ENCODE data around the gene DAPK1. TPM values are rescaled to one million over a fixed set of nuclear protein-coding genes. Genes with fewer than 3 reads are reported as not detected.

The DAPK1 gene
- total and polyA plus RNA-seq, 10 of the 15 experiments (the other 5 are each of a cell fraction or from before 2014, with no cell fraction given) = 8.2 to 94.7 (median 51.6) TPM

GRCh38 chr9:87670572-87671264, 173.1 kb downstream of the DAPK1 start:
- DNase-seq (ENCODE audit: low read depth, low spot score) = no peak
- no peak overlapping the region for H3K4me2 ChIP-seq (ENCODE audit: control insufficient read depth, insufficient read depth)
- no peak for ATAC-seq
- no peak overlapping the region for H3K4me3 ChIP-seq
- no peak overlapping the region for H3K27ac ChIP-seq (ENCODE audit: control insufficient read depth, insufficient read depth)
- H3K27me3 ChIP-seq (replicated peaks in 1 of 2; ENCODE audit: control insufficient read depth in 2 of 2, insufficient read depth in 2 of 2, low read length in 1 of 2) = no peaks in the 10 kb centered on the region
- RAD21 ChIA-PET (ENCODE audit: unreplicated experiment) = no interaction called here
- H3K79me2 ChIP-seq (ENCODE audit: control insufficient read depth, insufficient read depth, low read length) = no peaks in the 10 kb centered on the region
- intact Hi-C loops (cut with micrococcal nuclease; ENCODE audit: unreplicated experiment) = no loop called here
- no peak overlapping the region for H2AFZ ChIP-seq (ENCODE audit: control insufficient read depth, low read depth, low read length)
- CTCF ChIA-PET = interaction anchor here (0.6 to 1.0 kb wide), 3 partner anchors 8 to 189 kb away, joined by 3 to 4 read pairs (median 3); no protein-coding TSS in a partner anchor
- H3K36me3 ChIP-seq (ENCODE audit: control insufficient read depth in 2 of 2, insufficient read depth in 2 of 2, low read length in 1 of 2) = peaks cover 3 to 15% of the 10 kb centered on the region in 2 experiments
- no peak for FAIRE-seq
- in situ Hi-C loops (cut with MboI) = no loop called here
- 63% methylated on average over 18 of the region's 18 CpGs for WGBS (ENCODE audit: insufficient coverage, insufficient replicate concordance, low lambda C conversion rate, missing lambda C conversion rate)
- SMC1A ChIA-PET (ENCODE audit: uncharacterized antibody, unreplicated experiment) = interaction anchor here (1.0 kb wide), 1 partner anchor 332 kb away, joined by 3 read pairs; no protein-coding TSS in a partner anchor
- no peak for TF ChIP-seq ZNF622 (IDR thresholded peaks at IDR 0.05)
- TF ChIP-seq MTA3 (IDR thresholded peaks at IDR 0.05; ENCODE audit: borderline replicate concordance, low read length) = no peak
- no peak for TF ChIP-seq MEF2A (IDR thresholded peaks at IDR 0.05; ENCODE audit: insufficient read depth, low read depth, low read length)
- no peak for TF ChIP-seq BCLAF1 (IDR thresholded peaks at IDR 0.05)
- TF ChIP-seq ATF2 (IDR thresholded peaks at IDR 0.05; ENCODE audit: low read length) = no peak
- TF ChIP-seq CTCF (IDR thresholded peaks at IDR 0.05 in 2 of 3, conservative IDR thresholded peaks at IDR 0.05 in 1 of 3; ENCODE audit: control insufficient read depth in 2 of 3, extremely low read depth in 1 of 3, insufficient read depth in 1 of 3, low read depth in 3 of 3, low read length in 3 of 3) = no peak
- no peak for TF ChIP-seq WRNIP1 (IDR thresholded peaks at IDR 0.05; ENCODE audit: borderline replicate concordance, low read depth, low read length)
- no peak for TF ChIP-seq CBX5 (IDR thresholded peaks at IDR 0.05; ENCODE audit: low read depth)
- no peak for TF ChIP-seq SREBF2 (IDR thresholded peaks at IDR 0.05; ENCODE audit: low read length)
- TF ChIP-seq ZSCAN29 (IDR thresholded peaks at IDR 0.05) = no peak
- no peak for TF ChIP-seq CEBPZ (IDR thresholded peaks at IDR 0.05; ENCODE audit: low read depth, low read length)
- no peak for TF ChIP-seq SIN3A (IDR thresholded peaks at IDR 0.05; ENCODE audit: low read depth, low read length)
- POLR2A ChIA-PET = no interaction called here
- no peaks in the 10 kb centered on the region for H4K20me1 ChIP-seq (ENCODE audit: control insufficient read depth, insufficient read depth)
- H3K4me1 ChIP-seq (ENCODE audit: control insufficient read depth, insufficient read depth, low read length) = no peaks in the 10 kb centered on the region; the same call in 1 of the 2 replicates
- no peak overlapping the region for H3K9ac ChIP-seq (ENCODE audit: control insufficient read depth, insufficient read depth, low read length)
- no TSS peak for BruUV-seq (replicated peaks)
- H3K9me3 ChIP-seq (replicated peaks; ENCODE audit: control insufficient read depth, insufficient read depth, low read length) = peaks cover 9% of the 10 kb centered on the region; the same call in 1 of the 3 replicates
